K562 (cell line): ENCODE measurements around the gene REP15. TPM values are rescaled to one million over a fixed set of nuclear protein-coding genes. Genes with fewer than 3 reads are reported as not detected.

Experiments
- ATAC-seq: fragments of 200-7000 bp; cut with Tn5 transposase; 3 replicates; pipeline ENCODE4 v1.9.1; 2020; ENCODE audit warnings: moderate library complexity
- BruUV-seq: library from RNA; stranded (reverse); fragments of 400-500 nt; replicated peaks from 2 replicates; lab custom pipeline; 2021; lab: Mats Ljungman, UMichigan
- CTCF ChIA-PET: fragments of 300-600 bp; formaldehyde crosslinking; extraction: SDS; loops from one replicate; lab custom pipeline; 2021; ENCODE audit warnings: low intra/inter-chr PET ratio; lab: Yijun Ruan, JAX
- POLR2A ChIA-PET: fragments of 300-600, 350-650 bp; sonication (Branson Sonifier 250); formaldehyde crosslinking; extraction: SDS; loops from one replicate; lab custom pipeline; 2021; ENCODE audit warnings: antibody characterized with exemption, inconsistent platforms; lab: Yijun Ruan, JAX
- DNase-seq, 4 experiments: peaks; one replicate each; pipeline versions ENCODE4 v3.0.0 to v3.0.0-alpha.2; 2011 to 2018; ENCODE audit warnings: low spot score in 3 of 4, mixed read lengths in 3 of 4; ENCODE audit errors: extremely low read depth in 1 of 4
- FAIRE-seq: peaks from 2 replicates; lab custom pipeline; 2011; peaks lifted over from hg19 to GRCh38; lab: Jason Lieb, UNC
- H2AFZ ChIP-seq: 2 replicates; pipeline ENCODE4 v1.6.0; 2011; ENCODE audit warnings: low read depth, low read length, control low read depth, inconsistent platforms
- H3K27ac ChIP-seq: fragments of 200-600 bp; 3 replicates; pipeline ENCODE4 v1.8.0; 2011; ENCODE audit warnings: low read depth, mild to moderate bottlenecking, control low read depth, inconsistent platforms, low read length, moderate library complexity, mixed read lengths; ENCODE audit errors: extremely low read depth
- H3K27me3 ChIP-seq, 2 experiments: fragments of 300-600 bp in 1 of 2; 2 replicates in 1 of 2; 3 replicates in 1 of 2; pipeline versions ENCODE4 v1.6.0 to v1.8.0; 2011; ENCODE audit warnings: inconsistent platforms in 2 of 2, low read length in 2 of 2, mild to moderate bottlenecking in 1 of 2, mixed read lengths in 1 of 2, moderate library complexity in 1 of 2; ENCODE audit not compliant: control insufficient read depth in 2 of 2, insufficient read depth in 2 of 2
- H3K36me3 ChIP-seq: fragments of 300-600 bp; 3 replicates; pipeline ENCODE4 v1.8.0; 2011; ENCODE audit warnings: mild to moderate bottlenecking, low read length, inconsistent platforms; ENCODE audit not compliant: control insufficient read depth, insufficient read depth
- H3K4me1 ChIP-seq, 2 experiments: fragments of 200-600 bp in 1 of 2; replicated peaks in 1 of 2; 2 replicates in 1 of 2; 3 replicates in 1 of 2; pipeline versions ENCODE4 v1.5.1 to v1.8.0; 2011; ENCODE audit warnings: inconsistent platforms in 2 of 2, low read length in 2 of 2, mild to moderate bottlenecking in 1 of 2, mixed read lengths in 1 of 2, moderate library complexity in 1 of 2; ENCODE audit not compliant: control insufficient read depth in 2 of 2, insufficient read depth in 2 of 2
- H3K4me2 ChIP-seq: 2 replicates; pipeline ENCODE4 v1.6.1; 2011; ENCODE audit warnings: low read length, control low read depth, inconsistent platforms, mixed read lengths; ENCODE audit not compliant: insufficient read depth
- H3K4me3 ChIP-seq: fragments of 200-600 bp; sonication (generic), shearing (Covaris generic); 2 replicates; pipeline ENCODE4 v1.5.1; 2016; ENCODE audit warnings: control low read depth, inconsistent platforms
- H3K79me2 ChIP-seq: fragments of 200-600 bp; 3 replicates; pipeline ENCODE4 v1.8.0; 2011; ENCODE audit warnings: low read length, inconsistent platforms; ENCODE audit not compliant: control insufficient read depth, insufficient read depth
- H3K9ac ChIP-seq, 2 experiments: 2 replicates each; pipeline versions ENCODE4 v1.6.0 to v1.6.1; 2011; ENCODE audit warnings: low read depth in 2 of 2, low read length in 2 of 2, control low read depth in 1 of 2, inconsistent platforms in 1 of 2, mild to moderate bottlenecking in 1 of 2, mixed read lengths in 1 of 2; ENCODE audit not compliant: insufficient read depth in 1 of 2
- H3K9me1 ChIP-seq: one replicate; pipeline ENCODE4 v1.6.0; 2011; ENCODE audit warnings: inconsistent platforms, mild to moderate bottlenecking, low read length, moderate library complexity; ENCODE audit not compliant: control insufficient read depth, insufficient read depth
- H3K9me3 ChIP-seq: replicated peaks from 2 replicates; pipeline ENCODE4 v1.5.1; 2011; ENCODE audit warnings: low read depth, low read length, inconsistent platforms; ENCODE audit not compliant: control insufficient read depth, insufficient read depth
- H4K20me1 ChIP-seq: replicated peaks from 2 replicates; pipeline ENCODE4 v1.6.1; 2011; ENCODE audit warnings: low read length, inconsistent platforms, mixed read lengths; ENCODE audit not compliant: control insufficient read depth, insufficient read depth
- CBX5 ChIP-seq: IDR thresholded peaks from 2 replicates; pipeline ENCODE4 v1.6.1; 2014; ENCODE audit warnings: low read depth, borderline replicate concordance
- EP300 ChIP-seq: IDR thresholded peaks from 2 replicates; pipeline ENCODE4 v1.6.1; 2012; ENCODE audit warnings: low read length, improper control_type of control experiment
- GATA2 ChIP-seq: sonication (generic); formaldehyde crosslinking; IDR thresholded peaks from 2 replicates; pipeline ENCODE4 v1.4.0; 2020; ENCODE audit warnings: mild to moderate bottlenecking, missing genetic modification reagents
- HNRNPL ChIP-seq: fragments of 200-400 bp; formaldehyde crosslinking; IDR thresholded peaks from 2 replicates; pipeline ENCODE4 v1.6.1; 2017; ENCODE audit warnings: low read depth, mild to moderate bottlenecking, low read length
- ILF3 ChIP-seq: fragments of 450-650 bp; IDR thresholded peaks from 2 replicates; pipeline ENCODE4 v1.6.1; 2018; ENCODE audit warnings: antibody characterized with exemption, mild to moderate bottlenecking, moderate library complexity, borderline replicate concordance
- KHSRP ChIP-seq: fragments of 450-650 bp; IDR thresholded peaks from 2 replicates; pipeline ENCODE4 v1.6.1; 2017
- MCM7 ChIP-seq, 2 experiments: fragments of 450-650 bp; IDR thresholded peaks; 2 replicates each; pipeline ENCODE4 v1.6.1; 2016 to 2018
- MEF2D ChIP-seq: conservative IDR thresholded peaks from 2 replicates; pipeline ENCODE4 v1.6.1; 2016; ENCODE audit warnings: low read depth, missing genetic modification characterization, missing compliant biosample characterization
- NFXL1 ChIP-seq: fragments of 450-650 bp; formaldehyde crosslinking; IDR thresholded peaks from 2 replicates; pipeline ENCODE4 v1.4.0; 2021; ENCODE audit warnings: mild to moderate bottlenecking
- NFYB ChIP-seq: IDR thresholded peaks from 2 replicates; pipeline ENCODE4 v1.6.1; 2011; ENCODE audit warnings: mild to moderate bottlenecking, moderate library complexity; ENCODE audit not compliant: insufficient read length; ENCODE audit errors: extremely low read depth
- PCBP2 ChIP-seq: fragments of 200-400 bp; formaldehyde crosslinking; IDR thresholded peaks from 2 replicates; pipeline ENCODE4 v1.6.1; 2018; ENCODE audit warnings: low read length, low read depth, mild to moderate bottlenecking, moderate library complexity; ENCODE audit not compliant: poor library complexity, severe bottlenecking
- RB1 ChIP-seq: fragments of 450-650 bp; IDR thresholded peaks from 2 replicates; pipeline ENCODE4 v1.6.1; 2017; ENCODE audit warnings: low read depth, mild to moderate bottlenecking
- RFX7 ChIP-seq: fragments of 250-450 bp; sonication (Bioruptor Pico); IDR thresholded peaks from 2 replicates; pipeline ENCODE4 v1.5.1; 2021; ENCODE audit warnings: mild to moderate bottlenecking
- SMARCB1 ChIP-seq: IDR thresholded peaks from 2 replicates; pipeline ENCODE4 v1.6.1; 2011; ENCODE audit warnings: improper control_type of control experiment, low read depth; ENCODE audit not compliant: insufficient read length
- ZNF212 ChIP-seq: fragments of 450-650 bp; formaldehyde crosslinking; IDR thresholded peaks from 2 replicates; pipeline ENCODE4 v1.4.0; 2020; ENCODE audit warnings: mild to moderate bottlenecking
- ZNF217 ChIP-seq: sonication (generic); formaldehyde crosslinking; IDR thresholded peaks from 2 replicates; pipeline ENCODE4 v1.8.0; 2022; ENCODE audit warnings: mild to moderate bottlenecking, missing genetic modification reagents
- ZNF507 ChIP-seq: conservative IDR thresholded peaks from 2 replicates; pipeline ENCODE4 v1.6.1; 2017; ENCODE audit warnings: missing genetic modification characterization, missing compliant biosample characterization
- ZNF551 ChIP-seq: fragments of 250-450 bp; sonication (Bioruptor Pico); IDR thresholded peaks from 2 replicates; pipeline ENCODE4 v1.5.0; 2021; ENCODE audit warnings: mild to moderate bottlenecking, moderate library complexity
- ZNF76 ChIP-seq: fragments of 250-450 bp; sonication (Bioruptor Pico); IDR thresholded peaks from 2 replicates; pipeline ENCODE4 v1.4.0; 2020; ENCODE audit warnings: mild to moderate bottlenecking, moderate library complexity, borderline replicate concordance
- WGBS: fragments of 100-300 bp; shearing (Covaris generic); methylation state at CpG from one replicate; pipeline ENCODE4 v1.1.6; 2016; ENCODE audit warnings: low coverage, mixed read lengths; ENCODE audit not compliant: insufficient coverage; ENCODE audit errors: missing lambda C conversion rate; 5-methylcytosine and 5-hydroxymethylcytosine counted together
- in situ Hi-C: fragments of 300-500 bp; cut with MboI; formaldehyde crosslinking; loops from 4 replicates; pipeline ENCODE4 v1.15.0; 2018; ENCODE audit warnings: inconsistent platforms, mixed read lengths
- intact Hi-C: fragments of 100-400 bp; cut with micrococcal nuclease; formaldehyde crosslinking; loops from 2 replicates; pipeline ENCODE4 v1.14.2; 2022
- polyA plus RNA-seq, 8 experiments: library from polyadenylated mRNA; depleted of rRNA in 4 of 8; stranded (reverse) in 5 of 8; unstranded in 3 of 8; fragments of >200 nt; fragmentation: Nextera tagmentation in 2 of 8; fragmentation: Illumina TruSeq in 1 of 8; extraction: Ambion mirVana in 2 of 8; extraction: Trizol in 1 of 8; gene quantifications; 2 replicates each; pipeline versions ENCODE4 v1.2.1 to v1.2.3, GENCODE V29; 2011 to 2014; ENCODE audit warnings: inconsistent platforms in 1 of 8, missing spikeins in 1 of 8
- total RNA-seq, 7 experiments: library from RNA; depleted of rRNA in 6 of 7; stranded (reverse); fragments of >200 nt in 6 of 7; fragmentation: Illumina TruSeq in 2 of 7; extraction: Trizol in 2 of 7; gene quantifications; 2 replicates each; pipeline versions ENCODE4 v1.2.1 to v1.2.3, GENCODE V29; 2011 to 2021; ENCODE audit warnings: low replicate concordance in 1 of 7
- TF ChIP-seq, protein P1 (sequence below): fragments of 450-650 bp; IDR thresholded peaks from 2 replicates; pipeline ENCODE4 v1.6.1; 2017; ENCODE audit warnings: antibody characterized with exemption

The REP15 gene
- total and polyA plus RNA-seq, 9 of the 15 experiments (the other 6 are each of a cell fraction or from before 2014, with no cell fraction given) = not detected

DNA sequence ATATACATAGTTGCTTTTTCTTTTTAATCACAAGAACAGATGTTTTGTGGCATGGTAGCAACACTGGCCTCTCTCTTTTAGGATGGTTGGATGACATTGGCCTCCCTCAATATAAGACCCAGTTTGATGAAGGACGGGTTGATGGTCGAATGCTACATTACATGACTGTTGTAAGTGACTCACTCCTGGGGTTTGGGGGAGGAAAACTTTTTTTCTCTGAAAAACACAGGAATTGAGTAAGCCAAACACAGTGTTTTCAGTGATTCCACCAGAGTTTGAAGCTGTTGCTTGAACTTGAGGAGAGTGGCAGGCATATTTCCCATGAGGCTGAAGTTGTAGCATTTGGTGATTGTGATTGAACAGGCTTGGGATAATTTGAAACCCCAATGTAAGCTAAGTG lies 13.7 kb upstream of the REP15 start:
- DNase-seq = no peak
- intact Hi-C loops = no loop called here

DNA sequence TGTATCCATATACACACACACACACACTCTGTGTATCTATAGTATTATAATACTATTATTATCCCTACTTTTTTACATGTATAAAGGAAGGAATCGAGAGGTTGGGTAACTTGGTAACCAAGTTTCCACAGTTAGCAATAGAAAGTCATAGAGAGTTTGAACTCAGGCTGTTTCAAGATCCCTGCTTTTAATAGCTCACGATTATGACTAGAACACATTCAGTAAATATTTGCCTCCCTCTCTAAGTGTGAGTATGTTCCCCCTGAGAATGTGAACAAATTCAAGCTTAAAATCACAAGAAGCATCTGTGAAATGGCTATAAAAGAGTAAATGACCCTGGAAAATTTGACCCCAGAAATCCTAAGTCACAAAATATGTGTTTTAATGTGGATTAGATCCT lies 11.0 kb upstream of the REP15 start:
- POLR2A ChIA-PET = no interaction called here

More for the DNA sequence above, 13.7 kb upstream of the REP15 start:
- H3K9ac ChIP-seq = no peak overlapping the region
- no peaks in the 10 kb centered on the region for H3K9me1 ChIP-seq
- no TSS peak for BruUV-seq
- FAIRE-seq = no peak
- CTCF ChIA-PET = no interaction called here
- H4K20me1 ChIP-seq = no peaks in the 10 kb centered on the region
- H3K79me2 ChIP-seq = no peaks in the 10 kb centered on the region
- H3K4me2 ChIP-seq = no peak overlapping the region
- H3K27me3 ChIP-seq = peaks cover 0 to 3% of the 10 kb centered on the region in 2 experiments; a peak in 2 of 5 replicates
- no peak for TF ChIP-seq EP300
- no peak for TF ChIP-seq CBX5
- no peak for TF ChIP-seq KHSRP
- no peak for TF ChIP-seq NFYB
- no peak for TF ChIP-seq RB1
- no peak for TF ChIP-seq SMARCB1
- no peak for TF ChIP-seq ZNF507 (tag)
- TF ChIP-seq NFXL1 (CRISPR knock-in tag) = no peak
- no peak for TF ChIP-seq RFX7 (CRISPR knock-in tag)
- no peak overlapping the region for H3K27ac ChIP-seq
- H3K36me3 ChIP-seq = no peaks in the 10 kb centered on the region
- no peaks in the 10 kb centered on the region for H3K9me3 ChIP-seq
- H3K4me1 ChIP-seq = no peaks in the 10 kb centered on the region
- 6% methylated on average over 2 of the region's 2 CpGs for WGBS
- no peak overlapping the region for H2AFZ ChIP-seq
- in situ Hi-C loops = no loop called here
- H3K4me3 ChIP-seq = no peak overlapping the region
- ATAC-seq = no peak
- POLR2A ChIA-PET = interaction anchor here (0.7 to 1.2 kb wide), 4 partner anchors 8 to 1881 kb away, joined by 3 to 6 read pairs (median 4); no protein-coding TSS in a partner anchor

More for the DNA sequence above, 11.0 kb upstream of the REP15 start:
- DNase-seq = no peak
- Histone ChIP-seq H2AFZ (no peak overlapping the region), H3K9me1 (no peaks in the 10 kb centered on the region), H3K4me2 (no peak overlapping the region), H3K27ac (no peak overlapping the region), H3K27me3 (peaks cover 7 to 11% of the 10 kb centered on the region in 2 experiments; a peak in 2 of 5 replicates), H4K20me1 (no peaks in the 10 kb centered on the region), H3K36me3 (no peaks in the 10 kb centered on the region), H3K4me1 (no peaks in the 10 kb centered on the region), H3K9me3 (no peaks in the 10 kb centered on the region), H3K79me2 (no peaks in the 10 kb centered on the region), H3K9ac (no peak overlapping the region), H3K4me3 (no peak overlapping the region)
- intact Hi-C loops (no loop called here), in situ Hi-C loops (no loop called here)
- no peak for ATAC-seq
- TF ChIP-seq HNRNPL (no peak), ZNF212 (no peak), PCBP2 (no peak), MEF2D (tag) (no peak), ZNF76 (no peak), ZNF217 (CRISPR knock-in tag) (no peak), GATA2 (CRISPR knock-in tag) (no peak), ZNF551 (CRISPR knock-in tag) (no peak), MCM7 (IDR thresholded peaks at IDR 0.05) (no peak), ILF3 (no peak)
- TF ChIP-seq, protein P1, sequence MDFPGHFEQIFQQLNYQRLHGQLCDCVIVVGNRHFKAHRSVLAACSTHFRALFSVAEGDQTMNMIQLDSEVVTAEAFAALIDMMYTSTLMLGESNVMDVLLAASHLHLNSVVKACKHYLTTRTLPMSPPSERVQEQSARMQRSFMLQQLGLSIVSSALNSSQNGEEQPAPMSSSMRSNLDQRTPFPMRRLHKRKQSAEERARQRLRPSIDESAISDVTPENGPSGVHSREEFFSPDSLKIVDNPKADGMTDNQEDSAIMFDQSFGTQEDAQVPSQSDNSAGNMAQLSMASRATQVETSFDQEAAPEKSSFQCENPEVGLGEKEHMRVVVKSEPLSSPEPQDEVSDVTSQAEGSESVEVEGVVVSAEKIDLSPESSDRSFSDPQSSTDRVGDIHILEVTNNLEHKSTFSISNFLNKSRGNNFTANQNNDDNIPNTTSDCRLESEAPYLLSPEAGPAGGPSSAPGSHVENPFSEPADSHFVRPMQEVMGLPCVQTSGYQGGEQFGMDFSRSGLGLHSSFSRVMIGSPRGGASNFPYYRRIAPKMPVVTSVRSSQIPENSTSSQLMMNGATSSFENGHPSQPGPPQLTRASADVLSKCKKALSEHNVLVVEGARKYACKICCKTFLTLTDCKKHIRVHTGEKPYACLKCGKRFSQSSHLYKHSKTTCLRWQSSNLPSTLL = no peak
- no TSS peak for BruUV-seq
- CTCF ChIA-PET = no interaction called here
- WGBS = 3% methylated on average over 2 of the region's 2 CpGs
- FAIRE-seq = no peak
